IPS-NIHi7 (cell line): ENCODE measurements around the gene PIMREG.

Experiments used
- DNase-seq: peaks from one replicate; pipeline ENCODE4 v3.0.0; 2012; ENCODE audit warnings: mixed read lengths; ENCODE audit errors: extremely low spot score

The PIMREG gene

GRCh38 chr17:6498901-6499540 lies 54.8 kb downstream of the PIMREG start:
- no peak for DNase-seq
